Measurements from ENCODE around the gene TAF15.

TAF15 gene

GRCh38 chr17:35866341-35866950 is 57.2 kb downstream of the TAF15 start:
- no peaks in the 10 kb centered on the region for H3K9me3 ChIP-seq (ENCODE audit: low read length)
- no peak overlapping the region for H3K27ac ChIP-seq (ENCODE audit: low read depth, low read length, poor library complexity, severe bottlenecking)
- H2AFZ ChIP-seq (ENCODE audit: low read length), result no peak overlapping the region
- no peak overlapping the region for H3K4me2 ChIP-seq (ENCODE audit: low read length)
- no peaks in the 10 kb centered on the region for H3F3A ChIP-seq (ENCODE audit: insufficient read depth, low read length)
- peaks cover 4% of the 10 kb centered on the region for H3K4me1 ChIP-seq (ENCODE audit: insufficient read depth, low read length, severe bottlenecking)
- H3K9me2 ChIP-seq (ENCODE audit: low read depth, low read length), result no peaks in the 10 kb centered on the region
- no peak for TF ChIP-seq CTCF (IDR thresholded peaks at IDR 0.05; ENCODE audit: low read length)
- TF ChIP-seq EZH2 (IDR thresholded peaks at IDR 0.05; ENCODE audit: borderline replicate concordance, low read length), result no peak
- H3K36me3 ChIP-seq (ENCODE audit: insufficient read depth, low read length), result no peaks in the 10 kb centered on the region; the same call in 1 of the 2 replicates
- H3K79me2 ChIP-seq (ENCODE audit: insufficient read depth, low read length), result no peaks in the 10 kb centered on the region
- H4K20me1 ChIP-seq (ENCODE audit: insufficient read depth, low read length), result no peaks in the 10 kb centered on the region
- no peak overlapping the region for H3K9ac ChIP-seq (ENCODE audit: low read length)
- no peak overlapping the region for H3K4me3 ChIP-seq (ENCODE audit: low read depth, low read length, poor library complexity, severe bottlenecking)
- no peaks in the 10 kb centered on the region for H3K27me3 ChIP-seq (ENCODE audit: insufficient read depth, low read length)

GRCh38 chr17:35867574-35867973 is 58.3 kb downstream of the TAF15 start:
- H3K27ac ChIP-seq (ENCODE audit: low read depth, low read length, poor library complexity, severe bottlenecking), result no peak overlapping the region
- H4K20me1 ChIP-seq (ENCODE audit: insufficient read depth, low read length), result no peaks in the 10 kb centered on the region
- H3K4me1 ChIP-seq (ENCODE audit: insufficient read depth, low read length, severe bottlenecking), result peaks cover 6% of the 10 kb centered on the region
- H3F3A ChIP-seq (ENCODE audit: insufficient read depth, low read length), result no peaks in the 10 kb centered on the region
- no peak overlapping the region for H3K9ac ChIP-seq (ENCODE audit: low read length)
- no peaks in the 10 kb centered on the region for H3K9me3 ChIP-seq (ENCODE audit: low read length)
- no peak overlapping the region for H2AFZ ChIP-seq (ENCODE audit: low read length)
- H3K9me2 ChIP-seq (ENCODE audit: low read depth, low read length), result no peaks in the 10 kb centered on the region
- no peaks in the 10 kb centered on the region for H3K79me2 ChIP-seq (ENCODE audit: insufficient read depth, low read length)
- no peak overlapping the region for H3K4me2 ChIP-seq (ENCODE audit: low read length)
- no peak overlapping the region for H3K4me3 ChIP-seq (ENCODE audit: low read depth, low read length, poor library complexity, severe bottlenecking)
- TF ChIP-seq CTCF (IDR thresholded peaks at IDR 0.05; ENCODE audit: low read length), result no peak
- TF ChIP-seq EZH2 (IDR thresholded peaks at IDR 0.05; ENCODE audit: borderline replicate concordance, low read length), result no peak
- H3K27me3 ChIP-seq (ENCODE audit: insufficient read depth, low read length), result no peaks in the 10 kb centered on the region
- H3K36me3 ChIP-seq (ENCODE audit: insufficient read depth, low read length), result no peaks in the 10 kb centered on the region; the same call in 1 of the 2 replicates

GRCh38 chr17:35868737-35869136 is 59.5 kb downstream of the TAF15 start, which contains the start of gene HEATR9:
TSS of gene HEATR9 (minus strand) at chr17:35868891. CDS start at chr17:35868742, 149 bp downstream.
- Histone ChIP-seq H2AFZ (ENCODE audit: low read length) (no peak within 1 kb of the TSS), H3K9me3 (ENCODE audit: low read length) (no peaks in the 10 kb centered on the region), H3K27me3 (ENCODE audit: insufficient read depth, low read length) (no peaks in the 10 kb centered on the region), H3F3A (ENCODE audit: insufficient read depth, low read length) (no peaks in the 10 kb centered on the region), H4K20me1 (ENCODE audit: insufficient read depth, low read length) (no peaks in the 10 kb centered on the region), H3K36me3 (ENCODE audit: insufficient read depth, low read length) (no peaks in the 10 kb centered on the region; the same call in 1 of the 2 replicates), H3K79me2 (ENCODE audit: insufficient read depth, low read length) (no peaks in the 10 kb centered on the region), H3K27ac (ENCODE audit: low read depth, low read length, poor library complexity, severe bottlenecking) (no peak within 1 kb of the TSS), H3K9ac (ENCODE audit: low read length) (no peak within 1 kb of the TSS), H3K9me2 (ENCODE audit: low read depth, low read length) (no peaks in the 10 kb centered on the region), H3K4me3 (ENCODE audit: low read depth, low read length, poor library complexity, severe bottlenecking) (no peak within 1 kb of the TSS), H3K4me1 (ENCODE audit: insufficient read depth, low read length, severe bottlenecking) (peaks cover 6% of the 10 kb centered on the region), H3K4me2 (ENCODE audit: low read length) (no peak within 1 kb of the TSS)
- TF ChIP-seq CTCF (IDR thresholded peaks at IDR 0.05; ENCODE audit: low read length), result no peak
- no peak for TF ChIP-seq EZH2 (IDR thresholded peaks at IDR 0.05; ENCODE audit: borderline replicate concordance, low read length)

Data from OCI-LY1 (cell line).